Liver (tissue), 9 donors: ENCODE measurements around the gene CNBP. TPM values are rescaled to one million over a fixed set of nuclear protein-coding genes. Genes with fewer than 3 reads are reported as not detected.

Experiments used
- DNase-seq: peaks from one replicate; pipeline ENCODE4 v3.0.0-alpha.2; 2017; ENCODE audit warnings: low spot score
- H3K27ac ChIP-seq, 2 donors: one replicate each; pipeline ENCODE4 v1.7.0; 2013; ENCODE audit warnings: inconsistent platforms in 2 of 2, low read length in 2 of 2, control low read depth in 1 of 2, low read depth in 1 of 2, mild to moderate bottlenecking in 1 of 2
- H3K27me3 ChIP-seq, 4 donors: one replicate each; pipeline versions ENCODE4 v1.6.1 to v1.7.0; 2013; ENCODE audit warnings: low read length in 3 of 4, inconsistent platforms in 1 of 4, mild to moderate bottlenecking in 1 of 4, moderate library complexity in 1 of 4; ENCODE audit not compliant: control insufficient read depth in 4 of 4, insufficient read depth in 4 of 4
- H3K36me3 ChIP-seq, 4 donors: one replicate each; pipeline versions ENCODE4 v1.6.1 to v1.7.0; 2013; ENCODE audit warnings: low read length in 3 of 4, mild to moderate bottlenecking in 3 of 4, low read depth in 1 of 4, moderate library complexity in 1 of 4; ENCODE audit not compliant: control insufficient read depth in 4 of 4, insufficient read depth in 3 of 4
- H3K4me1 ChIP-seq, 4 donors: one replicate each; pipeline versions ENCODE4 v1.6.1 to v1.7.0; 2013; ENCODE audit warnings: low read length in 3 of 4, mild to moderate bottlenecking in 3 of 4, moderate library complexity in 1 of 4; ENCODE audit not compliant: control insufficient read depth in 4 of 4, insufficient read depth in 4 of 4
- H3K4me3 ChIP-seq, 3 donors: one replicate each; pipeline versions ENCODE4 v1.6.1 to v1.7.0; 2013; ENCODE audit warnings: low read length in 3 of 3, control low read depth in 1 of 3, low read depth in 1 of 3, mild to moderate bottlenecking in 1 of 3
- H3K9ac ChIP-seq, 2 donors: one replicate each; pipeline ENCODE4 v1.7.0; 2013; ENCODE audit warnings: low read length in 2 of 2, mild to moderate bottlenecking in 2 of 2, moderate library complexity in 2 of 2, control low read depth in 1 of 2, low read depth in 1 of 2
- H3K9me3 ChIP-seq, 4 donors: one replicate each; pipeline versions ENCODE4 v1.6.1 to v1.7.0; 2013; ENCODE audit warnings: low read length in 3 of 4; ENCODE audit not compliant: control insufficient read depth in 4 of 4
- EGR1 ChIP-seq, 2 donors: IDR thresholded peaks; 2 replicates each; pipeline ENCODE4 v1.6.1; 2016 to 2018; ENCODE audit warnings: antibody characterized with exemption in 2 of 2, low read depth in 2 of 2
- FOXA1 ChIP-seq: IDR thresholded peaks from 2 replicates; pipeline ENCODE4 v1.6.1; 2016; ENCODE audit warnings: antibody characterized with exemption
- FOXA2 ChIP-seq: IDR thresholded peaks from 2 replicates; pipeline ENCODE4 v1.6.1; 2016; ENCODE audit warnings: antibody characterized with exemption
- GABPA ChIP-seq, 2 donors: IDR thresholded peaks in 1 of 2; conservative IDR thresholded peaks in 1 of 2; 2 replicates each; pipeline ENCODE4 v1.6.1; 2016; ENCODE audit warnings: antibody characterized with exemption in 2 of 2, mild to moderate bottlenecking in 1 of 2, moderate library complexity in 1 of 2
- HNF4A ChIP-seq, 2 donors: conservative IDR thresholded peaks; 2 replicates each; pipeline ENCODE4 v1.6.1; 2016; ENCODE audit warnings: antibody characterized with exemption in 2 of 2, mild to moderate bottlenecking in 2 of 2
- HNF4G ChIP-seq: IDR thresholded peaks from 2 replicates; pipeline ENCODE4 v1.6.1; 2016; ENCODE audit warnings: antibody characterized with exemption
- JUND ChIP-seq, 2 donors: IDR thresholded peaks; 2 replicates each; pipeline ENCODE4 v1.6.1; 2016; ENCODE audit warnings: antibody characterized with exemption in 2 of 2
- NR2F2 ChIP-seq: IDR thresholded peaks from 2 replicates; pipeline ENCODE4 v1.6.1; 2016; ENCODE audit warnings: antibody characterized with exemption
- RAD21 ChIP-seq, 2 donors: IDR thresholded peaks; 2 replicates each; pipeline ENCODE4 v1.6.1; 2016; ENCODE audit warnings: antibody characterized with exemption in 2 of 2, mild to moderate bottlenecking in 2 of 2
- RXRA ChIP-seq, 2 donors: IDR thresholded peaks; 2 replicates each; pipeline ENCODE4 v1.6.1; 2017 to 2018; ENCODE audit warnings: antibody characterized with exemption in 2 of 2, mild to moderate bottlenecking in 1 of 2
- SP1 ChIP-seq: IDR thresholded peaks from 2 replicates; pipeline ENCODE4 v1.6.1; 2018; ENCODE audit warnings: antibody characterized with exemption, mild to moderate bottlenecking
- TAF1 ChIP-seq: conservative IDR thresholded peaks from 2 replicates; pipeline ENCODE4 v1.6.1; 2016; ENCODE audit warnings: antibody characterized with exemption, mild to moderate bottlenecking
- YY1 ChIP-seq: IDR thresholded peaks from 2 replicates; pipeline ENCODE4 v1.6.1; 2016; ENCODE audit warnings: antibody characterized with exemption, mild to moderate bottlenecking
- WGBS: extraction: QIAGEN DNeasy Blood & Tissue Kit; methylation state at CpG from one replicate; pipeline ENCODE4 v1.1.7; 2013; 5-methylcytosine and 5-hydroxymethylcytosine counted together
- polyA plus RNA-seq, 2 donors: library from polyadenylated mRNA; stranded (reverse) in 1 of 2; unstranded in 1 of 2; fragments of 200-250 nt in 1 of 2; fragments of >200 nt in 1 of 2; fragmentation: Nextera tagmentation in 1 of 2; extraction: Ambion mirVana in 1 of 2; gene quantifications; one replicate each; pipeline versions ENCODE4 v1.2.1 to v1.2.3, GENCODE V29; 2013 to 2015
- total RNA-seq, 2 donors: library from RNA; depleted of rRNA; stranded (reverse); fragments of >200 nt; gene quantifications; one replicate each; pipeline ENCODE4 v1.2.3, GENCODE V29; 2014
- TF ChIP-seq, protein P1 (sequence below): IDR thresholded peaks from 2 replicates; pipeline ENCODE4 v1.6.1; 2016; ENCODE audit warnings: antibody characterized with exemption
- TF ChIP-seq, protein P2 (sequence below): IDR thresholded peaks from 2 replicates; pipeline ENCODE4 v1.6.1; 2016; ENCODE audit warnings: antibody characterized with exemption
- TF ChIP-seq, protein P3 (sequence below): IDR thresholded peaks from 2 replicates; pipeline ENCODE4 v1.6.1; 2016; ENCODE audit warnings: antibody characterized with exemption
- TF ChIP-seq, protein P4 (sequence below): IDR thresholded peaks from 2 replicates; pipeline ENCODE4 v1.6.1; 2016; ENCODE audit warnings: antibody characterized with exemption, mild to moderate bottlenecking
- TF ChIP-seq, protein P5 (sequence below): fragments of 150-350 bp; IDR thresholded peaks from 2 replicates; pipeline ENCODE4 v1.5.1; 2017; ENCODE audit warnings: improper control_type of control experiment, low read depth, low read length; ENCODE audit not compliant: missing input control
- donor health status: healthy.
- donor health status: healthy.
- donor health status: healthy.
- donor health status: healthy.
- donor health status: healthy.

CNBP gene
- total and polyA plus RNA-seq, 4 donors: 162 to 291 (median 214) TPM

DNA sequence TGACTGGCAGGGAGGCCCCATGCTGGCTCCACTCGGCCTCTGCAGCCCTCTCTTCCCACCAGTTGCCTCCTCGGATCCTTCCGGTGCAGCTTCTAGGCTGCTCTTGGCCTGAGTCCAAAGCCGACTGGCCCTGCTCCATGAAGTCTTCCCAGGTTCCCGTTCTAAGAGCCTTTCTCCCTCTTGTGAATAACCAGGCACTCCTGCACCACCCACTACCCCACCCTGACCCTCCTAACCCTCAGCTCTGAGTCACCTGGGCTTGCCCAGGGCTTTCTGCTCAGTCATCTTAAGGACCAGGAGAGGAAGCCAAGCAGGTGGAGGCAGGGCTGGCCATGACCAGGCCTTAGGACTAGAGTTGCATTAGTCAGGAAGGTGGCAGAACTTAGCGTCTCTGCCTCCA is 28.1 kb upstream of the CNBP start:
- TF ChIP-seq RAD21 (IDR thresholded peaks at IDR 0.05) (no peak), JUND (IDR thresholded peaks at IDR 0.05) (no peak), EGR1 (IDR thresholded peaks at IDR 0.05; ENCODE audit: low read depth in 2 of 2) (no peak), GABPA (IDR thresholded peaks at IDR 0.05 in 1 of 2, conservative IDR thresholded peaks at IDR 0.05 in 1 of 2) (no peak), HNF4G (no peak)
- TF ChIP-seq, protein P1, sequence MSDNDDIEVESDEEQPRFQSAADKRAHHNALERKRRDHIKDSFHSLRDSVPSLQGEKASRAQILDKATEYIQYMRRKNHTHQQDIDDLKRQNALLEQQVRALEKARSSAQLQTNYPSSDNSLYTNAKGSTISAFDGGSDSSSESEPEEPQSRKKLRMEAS: no peak
- TF ChIP-seq, protein P2, sequence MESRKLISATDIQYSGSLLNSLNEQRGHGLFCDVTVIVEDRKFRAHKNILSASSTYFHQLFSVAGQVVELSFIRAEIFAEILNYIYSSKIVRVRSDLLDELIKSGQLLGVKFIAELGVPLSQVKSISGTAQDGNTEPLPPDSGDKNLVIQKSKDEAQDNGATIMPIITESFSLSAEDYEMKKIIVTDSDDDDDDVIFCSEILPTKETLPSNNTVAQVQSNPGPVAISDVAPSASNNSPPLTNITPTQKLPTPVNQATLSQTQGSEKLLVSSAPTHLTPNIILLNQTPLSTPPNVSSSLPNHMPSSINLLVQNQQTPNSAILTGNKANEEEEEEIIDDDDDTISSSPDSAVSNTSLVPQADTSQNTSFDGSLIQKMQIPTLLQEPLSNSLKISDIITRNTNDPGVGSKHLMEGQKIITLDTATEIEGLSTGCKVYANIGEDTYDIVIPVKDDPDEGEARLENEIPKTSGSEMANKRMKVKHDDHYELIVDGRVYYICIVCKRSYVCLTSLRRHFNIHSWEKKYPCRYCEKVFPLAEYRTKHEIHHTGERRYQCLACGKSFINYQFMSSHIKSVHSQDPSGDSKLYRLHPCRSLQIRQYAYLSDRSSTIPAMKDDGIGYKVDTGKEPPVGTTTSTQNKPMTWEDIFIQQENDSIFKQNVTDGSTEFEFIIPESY: no peak
- no peak overlapping the region for H3K4me3 ChIP-seq
- no peak overlapping the region for H3K9ac ChIP-seq

DNA sequence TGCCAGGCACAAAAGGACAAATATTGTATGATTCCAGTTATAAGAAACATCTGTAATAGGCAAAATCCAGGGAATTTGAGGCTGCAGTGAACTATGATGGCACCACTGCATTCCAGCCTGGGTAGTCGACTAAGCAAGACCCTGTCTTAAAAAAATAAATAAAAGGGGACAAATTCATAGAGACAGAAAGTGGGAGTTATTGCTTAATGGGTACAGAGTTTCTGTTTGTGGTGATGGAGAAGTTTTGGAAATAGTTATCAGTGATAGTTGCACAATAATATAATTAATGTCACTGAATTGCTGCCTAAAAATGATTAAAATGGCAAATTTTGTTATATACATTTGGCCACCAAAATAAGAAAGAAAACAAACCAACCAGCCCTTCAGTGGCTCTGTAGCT is 27.6 kb upstream of the CNBP start:
- Histone ChIP-seq H3K9me3 (no peaks in the 10 kb centered on the region), H3K4me1 (peaks cover 7 to 26% (median 19%) of the 10 kb centered on the region in 4 donors), H3K9ac (no peak overlapping the region), H3K36me3 (no peaks in the 10 kb centered on the region), H3K4me3 (no peak overlapping the region), H3K27me3 (no peaks in the 10 kb centered on the region), H3K27ac (peak overlapping the region; percentile 72 to 76)
- no peak for DNase-seq
- TF ChIP-seq RAD21 (IDR thresholded peaks at IDR 0.05): no peak
- TF ChIP-seq EGR1 (IDR thresholded peaks at IDR 0.05; ENCODE audit: low read depth in 2 of 2): no peak
- TF ChIP-seq, protein P3, sequence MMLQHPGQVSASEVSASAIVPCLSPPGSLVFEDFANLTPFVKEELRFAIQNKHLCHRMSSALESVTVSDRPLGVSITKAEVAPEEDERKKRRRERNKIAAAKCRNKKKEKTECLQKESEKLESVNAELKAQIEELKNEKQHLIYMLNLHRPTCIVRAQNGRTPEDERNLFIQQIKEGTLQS: no peak
- TF ChIP-seq YY1: peak; percentile 30
- TF ChIP-seq, protein P4, sequence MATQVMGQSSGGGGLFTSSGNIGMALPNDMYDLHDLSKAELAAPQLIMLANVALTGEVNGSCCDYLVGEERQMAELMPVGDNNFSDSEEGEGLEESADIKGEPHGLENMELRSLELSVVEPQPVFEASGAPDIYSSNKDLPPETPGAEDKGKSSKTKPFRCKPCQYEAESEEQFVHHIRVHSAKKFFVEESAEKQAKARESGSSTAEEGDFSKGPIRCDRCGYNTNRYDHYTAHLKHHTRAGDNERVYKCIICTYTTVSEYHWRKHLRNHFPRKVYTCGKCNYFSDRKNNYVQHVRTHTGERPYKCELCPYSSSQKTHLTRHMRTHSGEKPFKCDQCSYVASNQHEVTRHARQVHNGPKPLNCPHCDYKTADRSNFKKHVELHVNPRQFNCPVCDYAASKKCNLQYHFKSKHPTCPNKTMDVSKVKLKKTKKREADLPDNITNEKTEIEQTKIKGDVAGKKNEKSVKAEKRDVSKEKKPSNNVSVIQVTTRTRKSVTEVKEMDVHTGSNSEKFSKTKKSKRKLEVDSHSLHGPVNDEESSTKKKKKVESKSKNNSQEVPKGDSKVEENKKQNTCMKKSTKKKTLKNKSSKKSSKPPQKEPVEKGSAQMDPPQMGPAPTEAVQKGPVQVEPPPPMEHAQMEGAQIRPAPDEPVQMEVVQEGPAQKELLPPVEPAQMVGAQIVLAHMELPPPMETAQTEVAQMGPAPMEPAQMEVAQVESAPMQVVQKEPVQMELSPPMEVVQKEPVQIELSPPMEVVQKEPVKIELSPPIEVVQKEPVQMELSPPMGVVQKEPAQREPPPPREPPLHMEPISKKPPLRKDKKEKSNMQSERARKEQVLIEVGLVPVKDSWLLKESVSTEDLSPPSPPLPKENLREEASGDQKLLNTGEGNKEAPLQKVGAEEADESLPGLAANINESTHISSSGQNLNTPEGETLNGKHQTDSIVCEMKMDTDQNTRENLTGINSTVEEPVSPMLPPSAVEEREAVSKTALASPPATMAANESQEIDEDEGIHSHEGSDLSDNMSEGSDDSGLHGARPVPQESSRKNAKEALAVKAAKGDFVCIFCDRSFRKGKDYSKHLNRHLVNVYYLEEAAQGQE: no peak
- TF ChIP-seq JUND (IDR thresholded peaks at IDR 0.05): no peak
- no peak for TF ChIP-seq FOXA1
- TF ChIP-seq NR2F2: no peak
- TF ChIP-seq, protein P5, sequence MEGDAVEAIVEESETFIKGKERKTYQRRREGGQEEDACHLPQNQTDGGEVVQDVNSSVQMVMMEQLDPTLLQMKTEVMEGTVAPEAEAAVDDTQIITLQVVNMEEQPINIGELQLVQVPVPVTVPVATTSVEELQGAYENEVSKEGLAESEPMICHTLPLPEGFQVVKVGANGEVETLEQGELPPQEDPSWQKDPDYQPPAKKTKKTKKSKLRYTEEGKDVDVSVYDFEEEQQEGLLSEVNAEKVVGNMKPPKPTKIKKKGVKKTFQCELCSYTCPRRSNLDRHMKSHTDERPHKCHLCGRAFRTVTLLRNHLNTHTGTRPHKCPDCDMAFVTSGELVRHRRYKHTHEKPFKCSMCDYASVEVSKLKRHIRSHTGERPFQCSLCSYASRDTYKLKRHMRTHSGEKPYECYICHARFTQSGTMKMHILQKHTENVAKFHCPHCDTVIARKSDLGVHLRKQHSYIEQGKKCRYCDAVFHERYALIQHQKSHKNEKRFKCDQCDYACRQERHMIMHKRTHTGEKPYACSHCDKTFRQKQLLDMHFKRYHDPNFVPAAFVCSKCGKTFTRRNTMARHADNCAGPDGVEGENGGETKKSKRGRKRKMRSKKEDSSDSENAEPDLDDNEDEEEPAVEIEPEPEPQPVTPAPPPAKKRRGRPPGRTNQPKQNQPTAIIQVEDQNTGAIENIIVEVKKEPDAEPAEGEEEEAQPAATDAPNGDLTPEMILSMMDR: no peak
- TF ChIP-seq FOXA2: no peak
- TF ChIP-seq, protein P2: peak; percentile 17
- peak in 1 of 2 donors; percentile 44 for TF ChIP-seq RXRA (IDR thresholded peaks at IDR 0.05)
- TF ChIP-seq HNF4A (conservative IDR thresholded peaks at IDR 0.05): peak; percentile 31 to 54
- TF ChIP-seq TAF1: no peak
- TF ChIP-seq GABPA (IDR thresholded peaks at IDR 0.05 in 1 of 2, conservative IDR thresholded peaks at IDR 0.05 in 1 of 2): no peak
- no peak for TF ChIP-seq HNF4G
- TF ChIP-seq, protein P1: no peak
- no peak for TF ChIP-seq SP1
- WGBS: 25% methylated on average over 1 of the region's 1 CpG

More for the DNA sequence above, 28.1 kb upstream of the CNBP start:
- Histone ChIP-seq H3K9me3 (no peaks in the 10 kb centered on the region), H3K27me3 (no peaks in the 10 kb centered on the region), H3K4me1 (peaks cover 7 to 26% (median 19%) of the 10 kb centered on the region in 4 donors), H3K36me3 (no peaks in the 10 kb centered on the region), H3K27ac (peak overlapping the region; percentile 72 to 76)
- DNase-seq: no peak
- 11% methylated on average over 6 of the region's 6 CpGs for WGBS
